AG04449 (cell line): ENCODE measurements around the gene SLC49A3.
"Not testable (repeated sequence)": the region's sequence is repeated elsewhere in the genome, so short reads cannot be mapped to it uniquely, and the experiment has no call there.

Experiments used
- CTCF ChIA-PET: fragments of 350-600 bp; formaldehyde crosslinking; extraction: SDS; loops from one replicate; lab custom pipeline; 2021; ENCODE audit warnings: antibody characterized with exemption; lab: Yijun Ruan, JAX
- POLR2A ChIA-PET: fragments of 400-600, 350-600 bp; formaldehyde crosslinking; extraction: SDS; loops from one replicate; lab custom pipeline; 2020; ENCODE audit warnings: antibody characterized with exemption, inconsistent platforms; lab: Yijun Ruan, JAX
- DNase-seq: peaks from one replicate; pipeline ENCODE4 v3.0.0-alpha.2; 2010; ENCODE audit warnings: low read depth, low spot score
- H3K4me3 ChIP-seq: 2 replicates; pipeline ENCODE4 v1.5.1; 2011; ENCODE audit warnings: low read depth, mild to moderate bottlenecking, control low read depth, low read length
- CTCF ChIP-seq: IDR thresholded peaks from one replicate; pipeline ENCODE4 v1.5.1; 2011; ENCODE audit warnings: mild to moderate bottlenecking, moderate library complexity, low read length, control low read depth, inconsistent platforms; ENCODE audit not compliant: insufficient read depth; ENCODE audit errors: missing control alignments

The SLC49A3 gene

GRCh38 chr4:709348-709747 lies 20.4 kb upstream of the SLC49A3 start:
- no peak for TF ChIP-seq CTCF
- no peak for DNase-seq
- POLR2A ChIA-PET, result no interaction called here
- CTCF ChIA-PET, result interaction anchor here (1.0 kb wide), 1 partner anchor 10 kb away, joined by 3 read pairs; no protein-coding TSS in a partner anchor
- no peak overlapping the region for H3K4me3 ChIP-seq

- no peak for DNase-seq
- TF ChIP-seq CTCF, result no peak
- POLR2A ChIA-PET, result no interaction called here
- CTCF ChIA-PET, result no interaction called here
- peak overlapping the region; percentile 6; the same call in 1 of the 2 replicates for H3K4me3 ChIP-seq
These were observed 19.6 kb upstream of the SLC49A3 start for GRCh38 chr4:708631-708933.

DNA sequence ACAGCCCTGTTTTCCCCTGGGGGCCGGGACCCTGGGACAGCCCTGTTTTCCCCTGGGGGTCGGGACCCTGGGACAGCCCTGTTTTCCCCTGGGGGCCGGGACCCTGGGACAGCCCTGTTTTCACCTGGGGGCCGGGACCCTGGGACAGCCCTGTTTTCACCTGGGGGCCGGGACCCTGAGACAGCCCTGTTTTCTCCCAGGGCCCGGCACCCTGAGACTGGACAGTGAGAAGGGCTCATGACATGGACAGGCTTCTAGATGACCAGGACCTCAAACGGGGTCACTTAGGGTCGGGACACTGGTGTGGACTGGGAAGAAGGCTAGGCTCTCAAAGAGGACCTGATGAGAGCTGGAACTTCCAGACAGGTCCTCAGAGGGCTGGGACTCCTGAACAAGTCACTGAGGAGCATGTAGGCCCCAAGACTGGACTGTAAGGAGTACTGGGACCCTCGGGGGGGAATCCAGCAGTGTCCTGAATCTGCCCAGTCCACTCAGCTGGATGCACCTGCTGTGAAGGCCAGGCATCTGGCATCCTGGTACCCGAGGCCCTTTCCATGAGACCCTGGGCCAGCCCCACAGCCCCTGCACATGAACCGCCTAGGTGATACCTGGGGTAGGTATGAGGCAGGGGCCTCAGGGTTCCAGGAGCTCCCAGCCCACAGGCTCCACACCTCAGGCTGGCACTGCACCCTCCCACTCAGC lies 19.1 kb upstream of the SLC49A3 start:
- CTCF ChIA-PET, result no interaction called here
- TF ChIP-seq CTCF, result no peak
- POLR2A ChIA-PET, result no interaction called here
- peak overlapping the region; percentile 12; the same call in 1 of the 2 replicates for H3K4me3 ChIP-seq
- no peak for DNase-seq

DNA sequence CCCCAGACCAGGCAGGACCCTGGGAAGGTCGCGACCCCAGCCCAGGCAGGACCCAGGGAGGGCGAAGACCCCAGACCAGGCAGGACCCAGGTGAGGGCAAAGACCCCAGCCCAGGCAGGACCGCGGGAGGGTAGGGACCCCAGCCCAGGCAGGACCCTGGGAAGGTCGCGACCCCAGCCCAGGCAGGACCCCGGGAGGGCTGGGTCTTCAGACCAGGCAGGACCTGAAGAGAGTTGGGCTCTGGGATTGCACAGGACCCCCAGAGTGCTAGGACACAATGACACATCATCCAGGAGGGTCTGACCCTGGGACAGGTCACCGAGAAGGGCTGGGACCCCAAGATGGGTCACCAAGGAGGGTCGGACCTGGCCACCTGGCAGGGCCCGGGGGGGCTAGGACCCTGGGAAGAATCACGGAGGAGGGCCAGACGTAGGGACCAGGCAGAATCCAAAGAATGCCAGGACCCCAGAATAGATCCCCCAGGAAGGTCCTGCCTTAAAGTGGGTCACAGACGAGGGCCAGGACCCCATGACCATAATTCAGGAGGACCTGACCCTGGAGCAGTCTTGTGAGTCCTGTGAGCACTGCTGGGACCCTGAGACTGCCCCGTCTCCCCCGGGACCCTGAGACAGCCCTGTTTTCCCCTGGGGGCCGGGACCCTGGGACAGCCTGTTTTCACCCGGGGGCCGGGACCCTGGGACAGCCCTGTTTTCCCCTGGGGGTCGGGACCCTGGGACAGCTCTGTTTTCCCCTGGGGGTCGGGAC lies 18.1 kb upstream of the SLC49A3 start:
- CTCF ChIA-PET, result no interaction called here
- no peak for DNase-seq
- POLR2A ChIA-PET, result no interaction called here
- peak overlapping the region; percentile 76 for H3K4me3 ChIP-seq
- TF ChIP-seq CTCF, result no peak

DNA sequence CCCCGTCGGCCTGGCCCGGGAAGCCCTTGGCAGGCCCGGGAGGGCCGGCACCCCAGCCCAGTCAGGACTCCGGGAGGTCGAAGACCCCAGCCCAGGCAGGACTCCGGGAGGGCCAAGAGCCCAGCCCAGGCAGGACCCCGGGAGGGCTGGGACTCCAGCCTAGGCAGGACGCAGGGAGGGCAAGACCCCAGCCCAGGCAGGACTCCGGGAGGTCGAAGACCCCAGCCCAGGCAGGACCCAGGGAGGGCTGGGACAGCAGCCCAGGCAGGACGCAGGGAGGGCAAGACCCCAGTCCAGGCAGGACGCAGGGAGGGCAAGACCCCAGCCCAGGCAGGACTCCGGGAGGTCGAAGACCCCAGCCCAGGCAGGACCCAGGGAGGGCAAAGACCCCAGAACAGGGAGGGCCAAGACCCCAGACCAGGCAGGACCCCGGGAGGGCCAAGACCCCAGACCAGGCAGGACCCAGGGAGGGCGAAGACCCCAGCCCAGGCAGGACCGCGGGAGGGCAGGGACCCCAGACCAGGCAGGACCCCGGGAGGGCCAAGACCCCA lies 17.2 kb upstream of the SLC49A3 start:
- POLR2A ChIA-PET, DNase-seq, CTCF ChIA-PET: not testable (repeated sequence)
- H3K4me3 ChIP-seq, result peak overlapping the region; percentile 76

- POLR2A ChIA-PET, result interaction anchor here (0.5 kb wide), 1 partner anchor 60 kb away, joined by 3 read pairs; no protein-coding TSS in a partner anchor
- peak within 1 kb of the TSS; percentile 76 for H3K4me3 ChIP-seq
- peak; percentile 44 for DNase-seq
- CTCF ChIA-PET, result no interaction called here
- TF ChIP-seq CTCF, result no peak
These were observed 16.5 kb upstream of the SLC49A3 start, which contains the start of gene PCGF3 for GRCh38 chr4:705278-706082. PCGF3 (plus strand) TSS chr4:705832; CDS start chr4:733681, 27,849 bp downstream.
